K562 (cell line): ENCODE results near the gene PLEKHG4B. TPM values are rescaled to one million over a fixed set of nuclear protein-coding genes. Genes with fewer than 3 reads are reported as not detected.

Experiments
- ATAC-seq: fragments of 200-7000 bp; cut with Tn5 transposase; 3 replicates; pipeline ENCODE4 v1.9.1; 2020; ENCODE audit warnings: moderate library complexity
- BruUV-seq: library from RNA; stranded (reverse); fragments of 400-500 nt; replicated peaks from 2 replicates; lab custom pipeline; 2021; lab: Mats Ljungman, UMichigan
- CTCF ChIA-PET: fragments of 300-600 bp; formaldehyde crosslinking; extraction: SDS; loops from one replicate; lab custom pipeline; 2021; ENCODE audit warnings: low intra/inter-chr PET ratio; lab: Yijun Ruan, JAX
- POLR2A ChIA-PET: fragments of 300-600, 350-650 bp; sonication (Branson Sonifier 250); formaldehyde crosslinking; extraction: SDS; loops from one replicate; lab custom pipeline; 2021; ENCODE audit warnings: antibody characterized with exemption, inconsistent platforms; lab: Yijun Ruan, JAX
- DNase-seq, 4 experiments: peaks; one replicate each; pipeline versions ENCODE4 v3.0.0 to v3.0.0-alpha.2; 2011 to 2018; ENCODE audit warnings: low spot score in 3 of 4, mixed read lengths in 3 of 4; ENCODE audit errors: extremely low read depth in 1 of 4
- FAIRE-seq: peaks from 2 replicates; lab custom pipeline; 2011; peaks lifted over from hg19 to GRCh38; lab: Jason Lieb, UNC
- H2AFZ ChIP-seq: 2 replicates; pipeline ENCODE4 v1.6.0; 2011; ENCODE audit warnings: low read depth, low read length, control low read depth, inconsistent platforms
- H3K27ac ChIP-seq: fragments of 200-600 bp; 3 replicates; pipeline ENCODE4 v1.8.0; 2011; ENCODE audit warnings: low read depth, mild to moderate bottlenecking, control low read depth, inconsistent platforms, low read length, moderate library complexity, mixed read lengths; ENCODE audit errors: extremely low read depth
- H3K27me3 ChIP-seq, 2 experiments: fragments of 300-600 bp in 1 of 2; 2 replicates in 1 of 2; 3 replicates in 1 of 2; pipeline versions ENCODE4 v1.6.0 to v1.8.0; 2011; ENCODE audit warnings: inconsistent platforms in 2 of 2, low read length in 2 of 2, mild to moderate bottlenecking in 1 of 2, mixed read lengths in 1 of 2, moderate library complexity in 1 of 2; ENCODE audit not compliant: control insufficient read depth in 2 of 2, insufficient read depth in 2 of 2
- H3K36me3 ChIP-seq: fragments of 300-600 bp; 3 replicates; pipeline ENCODE4 v1.8.0; 2011; ENCODE audit warnings: mild to moderate bottlenecking, low read length, inconsistent platforms; ENCODE audit not compliant: control insufficient read depth, insufficient read depth
- H3K4me1 ChIP-seq, 2 experiments: fragments of 200-600 bp in 1 of 2; replicated peaks in 1 of 2; 2 replicates in 1 of 2; 3 replicates in 1 of 2; pipeline versions ENCODE4 v1.5.1 to v1.8.0; 2011; ENCODE audit warnings: inconsistent platforms in 2 of 2, low read length in 2 of 2, mild to moderate bottlenecking in 1 of 2, mixed read lengths in 1 of 2, moderate library complexity in 1 of 2; ENCODE audit not compliant: control insufficient read depth in 2 of 2, insufficient read depth in 2 of 2
- H3K4me2 ChIP-seq: 2 replicates; pipeline ENCODE4 v1.6.1; 2011; ENCODE audit warnings: low read length, control low read depth, inconsistent platforms, mixed read lengths; ENCODE audit not compliant: insufficient read depth
- H3K4me3 ChIP-seq: fragments of 200-600 bp; sonication (generic), shearing (Covaris generic); 2 replicates; pipeline ENCODE4 v1.5.1; 2016; ENCODE audit warnings: control low read depth, inconsistent platforms
- H3K79me2 ChIP-seq: fragments of 200-600 bp; 3 replicates; pipeline ENCODE4 v1.8.0; 2011; ENCODE audit warnings: low read length, inconsistent platforms; ENCODE audit not compliant: control insufficient read depth, insufficient read depth
- H3K9ac ChIP-seq, 2 experiments: 2 replicates each; pipeline versions ENCODE4 v1.6.0 to v1.6.1; 2011; ENCODE audit warnings: low read depth in 2 of 2, low read length in 2 of 2, control low read depth in 1 of 2, inconsistent platforms in 1 of 2, mild to moderate bottlenecking in 1 of 2, mixed read lengths in 1 of 2; ENCODE audit not compliant: insufficient read depth in 1 of 2
- H3K9me1 ChIP-seq: one replicate; pipeline ENCODE4 v1.6.0; 2011; ENCODE audit warnings: inconsistent platforms, mild to moderate bottlenecking, low read length, moderate library complexity; ENCODE audit not compliant: control insufficient read depth, insufficient read depth
- H3K9me3 ChIP-seq: replicated peaks from 2 replicates; pipeline ENCODE4 v1.5.1; 2011; ENCODE audit warnings: low read depth, low read length, inconsistent platforms; ENCODE audit not compliant: control insufficient read depth, insufficient read depth
- H4K20me1 ChIP-seq: replicated peaks from 2 replicates; pipeline ENCODE4 v1.6.1; 2011; ENCODE audit warnings: low read length, inconsistent platforms, mixed read lengths; ENCODE audit not compliant: control insufficient read depth, insufficient read depth
- CHD1 ChIP-seq: fragments of 200-600 bp; sonication (generic); IDR thresholded peaks from one replicate; pipeline ENCODE4 v1.6.1; 2012; ENCODE audit warnings: mild to moderate bottlenecking, moderate library complexity, low read length, inconsistent platforms
- COPS2 ChIP-seq: fragments of 450-650 bp; conservative IDR thresholded peaks from 2 replicates; pipeline ENCODE4 v1.6.1; 2016; ENCODE audit warnings: mild to moderate bottlenecking, moderate library complexity
- ETV1 ChIP-seq: fragments of 450-650 bp; conservative IDR thresholded peaks from 2 replicates; pipeline ENCODE4 v1.6.1; 2016; ENCODE audit warnings: missing genetic modification characterization, control low read depth, low read depth, missing compliant biosample characterization
- FOSL1 ChIP-seq: fragments of 200-800 bp; sonication (Bioruptor generic); conservative IDR thresholded peaks from 2 replicates; pipeline ENCODE4 v1.6.1; 2016; ENCODE audit warnings: missing genetic modification characterization, missing compliant biosample characterization
- HDAC8 ChIP-seq: fragments of 450-650 bp; IDR thresholded peaks from 2 replicates; pipeline ENCODE4 v1.6.1; 2016; ENCODE audit warnings: mild to moderate bottlenecking, missing genetic modification characterization, moderate library complexity, missing compliant biosample characterization
- KHSRP ChIP-seq: fragments of 450-650 bp; IDR thresholded peaks from 2 replicates; pipeline ENCODE4 v1.6.1; 2017
- KLF1 ChIP-seq: fragments of 450-650 bp; IDR thresholded peaks from 2 replicates; pipeline ENCODE4 v1.6.1; 2016; ENCODE audit warnings: missing genetic modification characterization, missing compliant biosample characterization
- MAFG ChIP-seq: fragments of 450-650 bp; conservative IDR thresholded peaks from 2 replicates; pipeline ENCODE4 v1.6.1; 2016; ENCODE audit warnings: missing genetic modification characterization, missing compliant biosample characterization
- MTA3 ChIP-seq: fragments of 450-650 bp; formaldehyde crosslinking; IDR thresholded peaks from 2 replicates; pipeline ENCODE4 v1.6.1; 2017; ENCODE audit warnings: mild to moderate bottlenecking, borderline replicate concordance
- RAD21 ChIP-seq, 2 experiments: fragments of 250-450 bp in 1 of 2; fragments of 450-650 bp in 1 of 2; sonication (Bioruptor Pico) in 1 of 2; formaldehyde crosslinking in 1 of 2; IDR thresholded peaks in 1 of 2; conservative IDR thresholded peaks in 1 of 2; 2 replicates each; pipeline versions ENCODE4 v1.4.0 to v1.8.0; 2020 to 2022; ENCODE audit warnings: mild to moderate bottlenecking in 2 of 2, moderate library complexity in 1 of 2
- RBM14 ChIP-seq: fragments of 200-400 bp; formaldehyde crosslinking; IDR thresholded peaks from 2 replicates; pipeline ENCODE4 v1.6.1; 2018; ENCODE audit warnings: low read depth, mild to moderate bottlenecking, low read length, moderate library complexity, borderline replicate concordance; ENCODE audit not compliant: insufficient read depth
- SRSF1 ChIP-seq: fragments of 200-400 bp; formaldehyde crosslinking; IDR thresholded peaks from 2 replicates; pipeline ENCODE4 v1.6.1; 2017; ENCODE audit warnings: mild to moderate bottlenecking, low read depth, low read length, moderate library complexity
- STAT5A ChIP-seq: IDR thresholded peaks from 2 replicates; pipeline ENCODE4 v1.6.1; 2012; ENCODE audit warnings: low read length, inconsistent platforms, borderline replicate concordance
- TCFL5 ChIP-seq: fragments of 250-450 bp; sonication (Bioruptor Pico); conservative IDR thresholded peaks from 2 replicates; pipeline ENCODE4 v1.6.1; 2021; ENCODE audit warnings: mild to moderate bottlenecking, moderate library complexity, matching md5 sums
- WGBS: fragments of 100-300 bp; shearing (Covaris generic); methylation state at CpG from one replicate; pipeline ENCODE4 v1.1.6; 2016; ENCODE audit warnings: low coverage, mixed read lengths; ENCODE audit not compliant: insufficient coverage; ENCODE audit errors: missing lambda C conversion rate; 5-methylcytosine and 5-hydroxymethylcytosine counted together
- in situ Hi-C: fragments of 300-500 bp; cut with MboI; formaldehyde crosslinking; loops from 4 replicates; pipeline ENCODE4 v1.15.0; 2018; ENCODE audit warnings: inconsistent platforms, mixed read lengths
- intact Hi-C: fragments of 100-400 bp; cut with micrococcal nuclease; formaldehyde crosslinking; loops from 2 replicates; pipeline ENCODE4 v1.14.2; 2022
- polyA plus RNA-seq, 8 experiments: library from polyadenylated mRNA; depleted of rRNA in 4 of 8; stranded (reverse) in 5 of 8; unstranded in 3 of 8; fragments of >200 nt; fragmentation: Nextera tagmentation in 2 of 8; fragmentation: Illumina TruSeq in 1 of 8; extraction: Ambion mirVana in 2 of 8; extraction: Trizol in 1 of 8; gene quantifications; 2 replicates each; pipeline versions ENCODE4 v1.2.1 to v1.2.3, GENCODE V29; 2011 to 2014; ENCODE audit warnings: inconsistent platforms in 1 of 8, missing spikeins in 1 of 8
- total RNA-seq, 7 experiments: library from RNA; depleted of rRNA in 6 of 7; stranded (reverse); fragments of >200 nt in 6 of 7; fragmentation: Illumina TruSeq in 2 of 7; extraction: Trizol in 2 of 7; gene quantifications; 2 replicates each; pipeline versions ENCODE4 v1.2.1 to v1.2.3, GENCODE V29; 2011 to 2021; ENCODE audit warnings: low replicate concordance in 1 of 7
- TF ChIP-seq, protein P1 (sequence below): conservative IDR thresholded peaks from 2 replicates; pipeline ENCODE4 v1.6.1; 2011; ENCODE audit warnings: low read depth, mild to moderate bottlenecking, low read length; ENCODE audit not compliant: control insufficient read depth
- TF ChIP-seq, protein P2 (sequence below): IDR thresholded peaks from 2 replicates; pipeline ENCODE4 v1.6.1; 2012; ENCODE audit warnings: low read depth, low read length, improper control_type of control experiment, borderline replicate concordance
- TF ChIP-seq, protein P3 (sequence below): fragments of 250-450 bp; sonication (Bioruptor Pico); IDR thresholded peaks from 2 replicates; pipeline ENCODE4 v1.9.0; 2021; ENCODE audit warnings: mild to moderate bottlenecking
- TF ChIP-seq, protein P4 (sequence below): fragments of 450-650 bp; IDR thresholded peaks from 2 replicates; pipeline ENCODE4 v1.6.1; 2016; ENCODE audit warnings: missing biosample characterization, missing genetic modification characterization

The PLEKHG4B gene
- total and polyA plus RNA-seq, 9 of the 15 experiments (the other 6 are each of a cell fraction or from before 2014, with no cell fraction given) = 0.02 TPM; not detected in 8

DNA sequence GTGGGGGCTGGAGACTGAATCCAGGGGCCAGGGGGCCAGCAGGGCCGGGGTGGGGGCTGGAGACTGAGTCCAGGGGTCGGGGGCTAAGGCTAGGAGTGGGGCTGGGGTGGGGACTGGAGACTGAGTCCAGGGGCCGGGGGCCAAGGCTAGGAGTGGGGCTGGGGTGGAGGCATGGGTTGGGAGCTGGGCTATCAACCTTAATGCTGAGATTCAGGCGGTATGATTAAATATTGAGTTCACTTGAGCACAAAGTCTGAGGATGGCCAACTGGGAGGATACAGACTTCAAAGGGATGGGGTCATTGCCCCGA lies 82.3 kb downstream of the PLEKHG4B start (continued):
- TF ChIP-seq, protein P1, sequence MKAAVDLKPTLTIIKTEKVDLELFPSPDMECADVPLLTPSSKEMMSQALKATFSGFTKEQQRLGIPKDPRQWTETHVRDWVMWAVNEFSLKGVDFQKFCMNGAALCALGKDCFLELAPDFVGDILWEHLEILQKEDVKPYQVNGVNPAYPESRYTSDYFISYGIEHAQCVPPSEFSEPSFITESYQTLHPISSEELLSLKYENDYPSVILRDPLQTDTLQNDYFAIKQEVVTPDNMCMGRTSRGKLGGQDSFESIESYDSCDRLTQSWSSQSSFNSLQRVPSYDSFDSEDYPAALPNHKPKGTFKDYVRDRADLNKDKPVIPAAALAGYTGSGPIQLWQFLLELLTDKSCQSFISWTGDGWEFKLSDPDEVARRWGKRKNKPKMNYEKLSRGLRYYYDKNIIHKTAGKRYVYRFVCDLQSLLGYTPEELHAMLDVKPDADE = no peak
- TF ChIP-seq FOSL1 = no peak
- no peak for TF ChIP-seq COPS2

DNA sequence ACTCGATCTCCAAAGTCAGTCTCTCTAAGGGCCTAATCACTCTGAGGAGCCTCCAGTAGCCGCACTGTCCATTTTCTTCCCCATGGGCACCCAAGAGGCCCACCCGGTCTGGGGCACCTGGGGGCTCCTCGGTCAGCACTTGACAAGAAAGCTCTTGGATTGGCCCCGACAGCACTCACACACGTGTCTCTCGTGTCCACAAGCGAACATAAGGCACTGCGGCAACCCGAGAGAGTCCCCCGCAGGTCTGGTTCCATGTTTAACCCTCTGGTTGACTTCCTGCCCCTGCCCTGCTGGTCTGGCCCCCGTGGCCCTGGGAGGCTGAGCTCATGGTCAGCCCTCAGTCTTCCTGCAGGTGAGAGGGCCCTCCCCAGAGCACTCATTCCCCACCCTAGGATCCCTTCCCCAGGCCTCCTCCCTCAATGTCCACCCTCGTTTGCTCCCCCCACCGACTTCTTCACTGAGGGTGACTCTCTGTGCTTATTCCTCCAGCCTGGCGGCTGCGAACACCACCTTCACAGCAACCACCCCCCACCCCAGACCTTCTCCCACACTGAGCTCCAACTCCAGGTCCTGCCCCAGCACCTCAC lies 83.0 kb downstream of the PLEKHG4B start:
- Histone ChIP-seq H3K4me2 (no peak overlapping the region), H3K27me3 (peaks cover 77 to 80% of the 10 kb centered on the region in 2 experiments), H3K4me1 (peaks cover 0 to 12% of the 10 kb centered on the region in 2 experiments; a peak in 1 of 5 replicates), H2AFZ (no peak overlapping the region), H3K27ac (no peak overlapping the region), H3K4me3 (no peak overlapping the region), H3K9me3 (no peaks in the 10 kb centered on the region), H3K36me3 (no peaks in the 10 kb centered on the region), H3K9me1 (peaks cover 4% of the 10 kb centered on the region), H4K20me1 (peaks cover 12% of the 10 kb centered on the region), H3K79me2 (no peaks in the 10 kb centered on the region), H3K9ac (no peak overlapping the region; a peak in 1 of 4 replicates)
- DNase-seq (no peak), FAIRE-seq (no peak), ATAC-seq (peak; percentile 17; the same call in 2 of the 3 replicates)
- ChIA-PET POLR2A (interaction anchor here (1.6 kb wide), 1 partner anchor 11 kb away, joined by 3 read pairs; no protein-coding TSS in a partner anchor), CTCF (no interaction called here)
- 4% methylated on average over 16 of the region's 16 CpGs for WGBS
- intact Hi-C loops (no loop called here), in situ Hi-C loops (no loop called here)
- no TSS peak for BruUV-seq
- no peak for TF ChIP-seq MTA3
- no peak for TF ChIP-seq STAT5A
- no peak for TF ChIP-seq RBM14
- no peak for TF ChIP-seq CHD1
- no peak for TF ChIP-seq KLF1 (tag)
- TF ChIP-seq HDAC8 (tag) = no peak
- TF ChIP-seq, protein P2, sequence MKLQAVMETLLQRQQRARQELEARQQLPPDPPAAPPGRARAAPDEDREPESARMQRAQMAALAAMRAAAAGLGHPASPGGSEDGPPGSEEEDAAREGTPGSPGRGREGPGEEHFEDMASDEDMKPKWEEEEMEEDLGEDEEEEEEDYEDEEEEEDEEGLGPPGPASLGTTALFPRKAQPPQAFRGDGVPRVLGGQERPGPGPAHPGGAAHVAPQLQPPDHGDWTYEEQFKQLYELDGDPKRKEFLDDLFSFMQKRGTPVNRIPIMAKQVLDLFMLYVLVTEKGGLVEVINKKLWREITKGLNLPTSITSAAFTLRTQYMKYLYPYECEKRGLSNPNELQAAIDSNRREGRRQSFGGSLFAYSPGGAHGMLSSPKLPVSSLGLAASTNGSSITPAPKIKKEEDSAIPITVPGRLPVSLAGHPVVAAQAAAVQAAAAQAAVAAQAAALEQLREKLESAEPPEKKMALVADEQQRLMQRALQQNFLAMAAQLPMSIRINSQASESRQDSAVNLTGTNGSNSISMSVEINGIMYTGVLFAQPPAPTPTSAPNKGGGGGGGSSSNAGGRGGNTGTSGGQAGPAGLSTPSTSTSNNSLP = no peak
- no peak for TF ChIP-seq ETV1 (tag)
- TF ChIP-seq, protein P3, sequence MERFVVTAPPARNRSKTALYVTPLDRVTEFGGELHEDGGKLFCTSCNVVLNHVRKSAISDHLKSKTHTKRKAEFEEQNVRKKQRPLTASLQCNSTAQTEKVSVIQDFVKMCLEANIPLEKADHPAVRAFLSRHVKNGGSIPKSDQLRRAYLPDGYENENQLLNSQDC (CRISPR knock-in tag) = no peak
- no peak for TF ChIP-seq MAFG (tag)
- no peak for TF ChIP-seq SRSF1
- TF ChIP-seq RAD21 (CRISPR knock-in tag; conservative IDR thresholded peaks at IDR 0.05 in 1 of 2, IDR thresholded peaks at IDR 0.05 in 1 of 2) = no peak
- no peak for TF ChIP-seq KHSRP
- TF ChIP-seq, protein P4, sequence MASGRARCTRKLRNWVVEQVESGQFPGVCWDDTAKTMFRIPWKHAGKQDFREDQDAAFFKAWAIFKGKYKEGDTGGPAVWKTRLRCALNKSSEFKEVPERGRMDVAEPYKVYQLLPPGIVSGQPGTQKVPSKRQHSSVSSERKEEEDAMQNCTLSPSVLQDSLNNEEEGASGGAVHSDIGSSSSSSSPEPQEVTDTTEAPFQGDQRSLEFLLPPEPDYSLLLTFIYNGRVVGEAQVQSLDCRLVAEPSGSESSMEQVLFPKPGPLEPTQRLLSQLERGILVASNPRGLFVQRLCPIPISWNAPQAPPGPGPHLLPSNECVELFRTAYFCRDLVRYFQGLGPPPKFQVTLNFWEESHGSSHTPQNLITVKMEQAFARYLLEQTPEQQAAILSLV = no peak
- no peak for TF ChIP-seq TCFL5 (CRISPR knock-in tag)
